ENCODE measurements around the gene RFTN1. TPM values are rescaled to one million over a fixed set of nuclear protein-coding genes. Genes with fewer than 3 reads are reported as not detected.

Gene RFTN1
- total RNA-seq, 1 donor from 2014 or later = 76.0 TPM

DNA sequence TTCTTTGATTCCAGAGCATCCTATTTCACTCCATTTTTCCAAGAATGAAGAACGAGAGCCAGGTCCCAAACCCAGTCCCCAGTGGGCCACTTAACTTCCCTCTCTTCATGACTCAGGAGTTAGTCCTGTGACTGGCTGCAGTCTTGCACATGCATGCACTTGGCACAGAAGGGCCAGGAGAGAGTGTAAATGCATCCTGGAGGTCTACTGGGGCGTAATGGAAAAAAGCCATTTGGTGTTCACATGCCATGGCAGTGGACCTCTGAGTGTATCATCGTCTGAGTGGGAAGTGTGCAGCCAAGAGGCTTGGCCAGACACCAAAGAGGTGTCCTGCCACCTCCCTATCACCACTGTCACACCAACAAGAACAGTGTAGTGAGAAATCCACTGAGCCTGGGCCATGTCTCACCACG is 15.1 kb upstream of the RFTN1 start:
- DNase-seq (ENCODE audit: low read depth) = peak; percentile 28

GRCh38 chr3:16528106-16528505 is 14.6 kb upstream of the RFTN1 start:
- no peak for DNase-seq (ENCODE audit: low read depth)

- DNase-seq (ENCODE audit: low read depth) = no peak
Observed at GRCh38 chr3:16524196-16524595, 10.7 kb upstream of the RFTN1 start.

GRCh38 chr3:16523778-16524177 is 10.3 kb upstream of the RFTN1 start:
- DNase-seq (ENCODE audit: low read depth) = peak; percentile 79

DNA sequence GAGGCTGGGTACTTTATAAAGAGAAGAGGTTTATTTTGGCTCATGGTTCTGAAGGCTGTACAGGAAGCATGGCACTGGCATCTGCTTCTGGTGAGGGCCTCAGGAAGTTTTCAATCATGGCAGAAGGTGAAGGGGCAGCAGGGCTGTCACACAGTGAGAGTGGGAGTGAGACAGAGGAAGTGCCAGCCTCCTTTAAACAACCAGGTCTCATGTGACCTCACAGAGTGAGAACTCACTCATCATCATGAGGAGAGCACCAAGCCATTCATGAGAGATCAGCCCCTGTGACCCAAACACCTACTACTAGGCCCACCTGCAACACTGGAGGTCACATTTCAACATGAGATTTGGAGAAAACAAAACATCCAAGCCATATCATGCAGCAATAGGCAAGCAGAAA is 9.3 kb upstream of the RFTN1 start:
- no peak for DNase-seq (ENCODE audit: low read depth)

- no peak for DNase-seq (ENCODE audit: low read depth)
Observed at GRCh38 chr3:16520970-16521881, 7.7 kb upstream of the RFTN1 start.

- DNase-seq (ENCODE audit: low read depth) = peak; percentile 76
Observed at GRCh38 chr3:16520241-16520969, 6.9 kb upstream of the RFTN1 start.

DNA sequence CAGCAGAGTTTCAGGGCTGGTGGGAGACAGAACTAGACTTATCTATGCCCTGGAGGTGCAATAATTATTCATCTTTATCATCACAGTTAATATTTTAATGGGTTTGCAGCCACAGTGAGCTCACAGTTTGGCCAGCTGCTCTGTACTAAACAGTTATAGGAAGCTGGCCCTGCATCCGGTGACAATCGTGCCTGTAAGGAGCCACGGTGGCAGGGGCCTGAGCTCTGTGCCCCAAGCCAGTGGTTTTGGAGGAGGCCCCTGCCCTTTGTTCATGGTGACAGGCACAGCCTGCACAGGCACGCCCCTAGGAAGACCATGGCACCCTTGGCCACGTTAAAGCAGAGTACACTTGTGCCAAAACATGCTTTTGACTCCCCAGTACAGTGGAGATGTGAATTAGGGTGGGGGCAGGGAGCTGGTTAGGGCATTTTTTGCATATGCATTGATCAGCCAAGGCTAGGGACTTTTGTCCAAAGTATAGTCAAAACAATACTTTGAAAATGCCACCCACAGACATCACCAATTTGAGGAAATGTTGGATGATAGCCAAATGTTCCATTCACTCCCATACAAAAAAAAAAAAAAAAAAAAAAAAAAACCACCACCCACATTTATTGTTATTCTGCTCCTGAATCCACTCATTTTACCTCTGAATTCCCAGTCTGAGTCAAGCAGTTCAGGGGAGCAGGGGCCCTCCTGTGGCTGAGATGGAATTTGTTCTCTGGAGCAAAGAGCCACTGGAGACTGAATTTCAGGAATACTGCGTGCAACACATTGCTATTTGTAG is 3.4 kb upstream of the RFTN1 start:
- DNase-seq (ENCODE audit: low read depth) = peak; percentile 71

DNA sequence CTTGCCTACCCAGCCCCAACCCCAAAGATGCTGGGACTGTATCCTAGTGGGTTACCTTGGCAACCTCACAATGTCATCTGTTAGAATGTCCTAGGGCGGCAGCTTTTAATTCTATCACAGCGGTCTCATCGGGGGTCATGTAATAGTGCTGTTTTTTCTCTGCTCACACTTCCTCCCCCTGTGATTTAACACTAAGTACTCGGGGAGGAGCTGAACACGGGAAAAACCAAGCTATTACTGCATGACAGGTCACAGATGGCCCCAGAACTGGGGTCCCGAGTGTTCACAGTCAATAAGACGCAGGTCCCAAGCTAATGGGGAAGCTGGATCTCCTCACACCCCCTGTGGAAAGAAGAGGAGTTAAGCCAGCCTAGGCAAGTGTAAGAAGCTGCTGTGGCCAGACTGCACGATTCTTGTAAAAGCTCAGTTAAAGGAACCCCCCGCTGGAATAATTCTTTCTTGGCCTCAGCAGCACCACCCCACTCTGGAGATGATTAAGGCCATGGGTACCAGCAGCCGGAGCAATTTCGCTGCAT is 2.5 kb upstream of the RFTN1 start:
- no peak for DNase-seq (ENCODE audit: low read depth)

GRCh38 chr3:16514755-16515353 is 1.4 kb upstream of the RFTN1 start:
- no peak for DNase-seq (ENCODE audit: low read depth)

- DNase-seq (ENCODE audit: low read depth) = no peak
Observed at GRCh38 chr3:16514021-16514700, 662 bp upstream of the RFTN1 start.

GRCh38 chr3:16512435-16513140 is 911 bp downstream of the RFTN1 start:
- no peak for DNase-seq (ENCODE audit: low read depth)

DNA sequence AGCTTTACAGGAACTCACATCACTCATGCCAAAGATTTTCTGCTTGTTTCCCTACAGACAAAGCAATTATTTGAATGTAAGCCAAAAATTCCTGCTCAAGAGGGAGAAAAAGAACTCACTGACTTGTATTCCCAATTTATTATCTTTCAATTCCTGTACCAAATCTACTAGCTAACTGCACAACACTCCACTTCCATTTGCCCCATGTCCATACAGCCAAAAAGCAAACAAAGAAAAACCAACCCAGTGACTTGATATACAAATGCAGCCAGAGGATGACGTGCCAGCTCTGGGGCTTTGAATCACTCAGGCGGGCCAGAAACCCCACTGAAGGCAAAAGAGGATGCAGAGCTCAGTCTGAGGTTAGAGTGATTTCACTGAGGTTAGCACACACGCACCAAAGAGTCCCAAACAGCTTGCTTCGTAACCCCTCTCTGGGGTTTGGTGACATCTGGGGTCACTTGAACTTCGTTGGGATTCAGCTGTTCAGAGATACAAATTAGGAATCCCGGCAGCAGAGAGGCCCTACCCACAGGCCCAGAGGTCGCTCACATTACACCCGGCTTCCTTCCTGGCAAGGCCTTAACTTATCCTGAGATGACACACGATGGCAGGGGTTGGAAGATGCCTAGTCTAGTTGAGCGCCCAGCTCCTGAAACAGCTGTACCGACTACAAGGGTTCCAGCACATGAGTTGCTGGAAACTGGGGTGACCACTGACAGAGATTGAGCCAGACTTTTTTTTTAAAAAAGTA is 1.6 kb downstream of the RFTN1 start:
- peak; percentile 100 for DNase-seq (ENCODE audit: low read depth)

DNA sequence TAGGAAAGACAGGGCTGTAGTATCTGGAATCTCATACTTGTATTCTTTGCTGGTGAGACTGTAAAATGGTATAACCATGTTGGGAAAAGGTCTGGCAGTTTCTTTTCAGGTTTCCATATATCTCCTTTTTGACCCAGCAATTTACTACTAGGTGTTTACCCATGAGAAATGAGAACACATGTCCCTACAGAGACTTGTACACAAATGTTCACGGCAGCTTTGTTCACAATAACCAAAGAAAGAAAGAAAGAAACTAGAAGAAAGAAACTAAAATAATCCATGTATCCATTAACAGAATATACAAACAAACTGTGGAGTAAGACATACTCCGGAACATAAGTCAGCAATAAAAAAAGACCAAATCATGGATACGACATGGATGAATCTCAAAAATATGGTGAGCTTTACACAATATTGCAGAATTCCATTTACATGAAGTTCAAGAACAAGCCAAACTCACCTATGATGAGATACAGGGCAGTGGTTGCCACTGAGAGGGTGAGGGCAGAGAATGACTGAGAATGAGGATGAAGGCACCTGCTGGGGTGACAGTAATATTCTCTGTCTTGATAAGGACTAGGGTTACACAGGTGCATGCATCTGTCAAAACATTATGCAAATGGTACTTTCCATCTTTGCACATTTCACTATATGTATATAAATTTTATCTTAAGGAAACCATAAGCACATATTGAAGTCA is 2.7 kb downstream of the RFTN1 start:
- DNase-seq (ENCODE audit: low read depth) = no peak

- DNase-seq (ENCODE audit: low read depth) = no peak
Observed at GRCh38 chr3:16509721-16510619, 3.5 kb downstream of the RFTN1 start.

DNA sequence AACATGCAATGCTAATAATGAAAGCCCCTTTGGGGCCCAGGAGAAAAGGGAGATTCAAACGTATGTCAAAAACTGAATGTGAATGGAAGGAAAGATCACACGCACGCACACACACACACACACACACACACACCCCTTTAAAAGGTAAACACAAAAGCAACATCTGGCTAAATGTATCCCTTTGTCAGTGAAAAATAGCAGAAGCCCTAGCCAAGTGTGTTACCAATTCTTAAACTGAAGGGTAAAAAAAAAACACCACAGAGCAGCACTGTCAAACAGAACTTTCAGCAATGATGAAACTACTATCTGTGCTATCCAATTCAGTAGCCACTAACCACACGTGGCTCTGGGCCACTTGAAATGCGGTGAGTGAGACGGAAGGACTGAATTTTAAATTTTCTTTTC is 4.9 kb downstream of the RFTN1 start:
- DNase-seq (ENCODE audit: low read depth) = peak; percentile 47

DNA sequence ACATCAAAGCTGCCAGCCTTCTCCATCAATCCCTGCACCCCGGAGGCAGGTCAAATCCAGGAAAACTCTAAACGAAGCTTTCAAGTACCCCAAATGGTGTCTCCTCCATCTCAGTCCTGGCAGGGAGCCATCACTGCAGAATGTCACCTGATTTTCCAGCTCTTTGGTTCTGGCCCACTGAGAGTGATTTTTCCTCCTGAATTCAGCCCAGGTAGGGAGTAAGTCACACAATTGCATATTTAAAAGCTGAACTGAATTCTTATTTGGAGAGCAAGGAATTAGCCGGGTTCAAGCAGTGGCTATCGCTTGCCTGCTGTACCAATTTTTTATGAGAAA is 5.3 kb downstream of the RFTN1 start:
- DNase-seq (ENCODE audit: low read depth) = no peak
